Right hindlimb (tissue), 1 donor: ENCODE measurements around the gene TINAGL1.

Experiments used
- DNase-seq: peaks from one replicate; pipeline ENCODE4 v3.0.0-alpha.2; 2018

The TINAGL1 gene

DNA sequence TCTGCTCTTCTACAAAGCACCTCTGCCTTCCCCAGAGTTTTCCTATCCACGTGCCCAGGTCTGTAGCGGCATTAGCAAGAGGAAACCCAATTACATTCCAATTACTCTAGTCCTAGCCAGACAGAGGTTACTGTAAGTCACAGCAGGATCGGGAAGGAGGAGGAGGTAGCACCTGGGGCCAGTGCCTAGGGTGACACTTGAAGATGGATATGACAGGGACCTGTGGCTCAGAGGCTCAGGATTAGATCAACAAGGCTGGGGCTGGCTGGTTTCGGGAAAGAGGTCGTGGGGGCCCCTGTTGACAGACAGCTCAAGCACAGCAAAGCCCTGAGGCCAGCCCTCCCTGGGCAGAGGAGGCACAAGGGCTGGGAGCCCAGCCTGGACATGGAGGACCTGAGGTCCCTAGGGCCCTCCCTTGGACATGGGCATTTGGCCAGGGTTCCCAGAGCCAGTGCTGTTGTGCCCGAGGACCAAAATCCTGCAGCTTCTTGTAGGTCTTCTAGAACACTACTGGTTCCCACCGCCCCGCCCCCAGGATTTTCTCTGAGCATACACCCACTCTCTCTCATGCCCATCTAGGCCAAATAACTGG is 38.2 kb downstream of the TINAGL1 start:
- no peak for DNase-seq

DNA sequence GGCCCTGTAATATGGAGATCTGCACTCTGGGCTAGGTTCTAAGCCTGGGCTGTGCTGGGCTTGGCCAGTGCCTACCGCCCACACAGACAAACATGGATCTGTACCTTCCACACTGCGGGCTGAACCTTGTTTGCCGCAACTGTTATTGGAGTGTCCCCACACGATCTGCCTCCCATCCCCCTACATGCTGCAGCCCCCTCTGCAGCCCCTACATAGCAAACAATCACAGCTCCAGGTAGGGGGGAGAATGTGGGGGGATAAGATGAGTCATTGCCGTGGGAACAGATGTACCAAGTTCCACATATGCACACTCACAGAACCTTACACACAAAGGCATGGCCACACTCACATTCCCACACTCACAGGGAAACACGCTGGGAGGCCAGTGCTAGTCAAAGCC is 39.1 kb downstream of the TINAGL1 start:
- DNase-seq: no peak

DNA sequence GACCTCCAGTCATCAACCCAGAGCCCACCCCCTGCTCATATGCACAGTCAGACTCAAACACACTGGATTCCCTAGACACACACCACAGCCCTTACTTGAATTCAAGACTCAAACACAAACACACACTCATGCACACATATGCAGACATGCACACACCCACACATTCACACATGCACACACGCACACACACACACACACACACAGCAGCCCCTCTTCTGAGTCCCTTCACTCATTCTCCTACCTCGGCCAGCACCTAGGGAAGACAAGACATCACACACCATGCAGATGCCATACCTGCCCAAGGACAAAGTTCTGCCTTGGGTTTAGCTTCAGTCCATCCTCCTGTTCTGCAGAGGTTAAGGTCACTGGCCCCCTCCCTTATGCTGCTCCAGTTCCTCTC is 39.6 kb downstream of the TINAGL1 start:
- no peak for DNase-seq

DNA sequence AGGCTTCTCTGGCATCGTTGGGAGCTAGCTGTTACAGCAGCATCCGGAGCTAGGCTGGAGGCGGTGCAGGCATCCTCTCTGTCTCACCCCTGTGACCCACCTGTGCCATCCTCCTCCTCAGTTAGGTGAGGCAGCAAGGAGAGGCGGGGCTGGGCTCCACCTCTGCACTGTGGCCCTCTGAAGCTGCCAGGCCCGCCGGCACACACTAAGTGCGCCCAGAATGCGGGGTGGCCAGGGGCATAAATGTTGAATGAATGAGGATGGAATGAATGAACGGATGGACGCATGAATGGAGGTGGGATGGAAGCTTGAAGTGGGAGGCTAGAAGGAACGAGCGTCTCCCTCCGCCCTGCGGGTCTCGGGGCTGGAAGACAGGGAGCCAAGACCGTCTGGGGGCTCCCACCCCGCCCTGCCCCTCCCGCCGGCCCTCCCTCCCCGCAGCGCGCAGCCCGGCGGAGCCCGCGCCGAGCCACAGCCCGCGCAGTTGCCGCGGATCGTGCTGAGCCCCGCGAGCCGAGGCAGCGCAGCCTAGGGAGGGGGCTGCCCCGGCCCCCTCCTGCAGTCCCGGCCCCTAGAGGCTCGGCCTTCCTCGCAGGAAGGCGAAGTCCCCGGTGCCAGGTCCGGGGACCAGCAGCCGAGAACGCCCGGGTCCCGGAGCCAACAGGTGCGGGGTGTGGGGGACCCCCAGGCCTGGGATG is 41.1 kb downstream of the TINAGL1 start, which contains the start of gene HCRTR1:
HCRTR1 (plus strand) TSS at position 472 of the 698 bp plus-strand sequence. CDS start 1,504 bp downstream, outside the sequence.
- no peak for DNase-seq

DNA sequence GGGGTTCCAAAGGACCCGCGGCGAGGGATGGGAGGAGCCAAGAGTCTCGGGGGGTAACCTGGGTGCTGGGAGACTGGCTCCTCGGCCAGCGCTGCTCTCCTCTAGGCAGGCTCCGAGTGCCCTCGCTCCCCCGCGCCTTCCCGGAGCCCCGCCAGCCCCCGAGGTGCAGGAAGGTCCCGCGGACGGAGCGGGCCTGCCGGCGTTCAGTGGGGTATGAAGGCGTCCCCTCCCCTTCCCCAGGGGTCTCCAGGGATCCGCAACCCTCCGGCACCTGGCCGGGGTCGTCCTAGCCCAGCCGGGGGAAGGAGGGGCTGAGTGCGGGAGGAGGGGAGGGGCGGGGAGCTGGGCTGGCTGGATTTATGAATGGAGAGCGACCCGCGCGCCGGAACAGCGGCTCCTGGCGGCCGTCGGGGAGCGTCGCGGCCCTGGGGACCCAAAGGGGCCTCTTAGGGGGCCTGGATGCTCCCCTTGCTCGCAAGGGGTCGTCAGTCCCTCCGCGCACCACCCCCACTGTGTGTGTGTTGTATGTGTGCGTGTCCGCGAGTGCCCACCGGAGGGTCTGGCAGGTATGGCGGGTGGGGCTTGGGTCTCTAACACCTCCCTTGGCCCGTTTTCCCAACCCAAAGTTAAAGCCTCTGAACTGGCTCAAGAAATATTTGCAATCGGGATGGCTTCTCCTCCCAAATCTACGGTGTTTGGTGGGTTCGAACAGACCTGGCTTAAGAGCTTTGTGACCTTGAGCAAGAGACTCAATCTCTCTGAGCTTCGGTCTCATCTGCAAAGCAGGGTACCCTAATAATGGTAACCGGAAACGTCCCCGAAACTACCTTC is 41.8 kb downstream of the TINAGL1 start:
- peak; percentile 68 for DNase-seq

DNA sequence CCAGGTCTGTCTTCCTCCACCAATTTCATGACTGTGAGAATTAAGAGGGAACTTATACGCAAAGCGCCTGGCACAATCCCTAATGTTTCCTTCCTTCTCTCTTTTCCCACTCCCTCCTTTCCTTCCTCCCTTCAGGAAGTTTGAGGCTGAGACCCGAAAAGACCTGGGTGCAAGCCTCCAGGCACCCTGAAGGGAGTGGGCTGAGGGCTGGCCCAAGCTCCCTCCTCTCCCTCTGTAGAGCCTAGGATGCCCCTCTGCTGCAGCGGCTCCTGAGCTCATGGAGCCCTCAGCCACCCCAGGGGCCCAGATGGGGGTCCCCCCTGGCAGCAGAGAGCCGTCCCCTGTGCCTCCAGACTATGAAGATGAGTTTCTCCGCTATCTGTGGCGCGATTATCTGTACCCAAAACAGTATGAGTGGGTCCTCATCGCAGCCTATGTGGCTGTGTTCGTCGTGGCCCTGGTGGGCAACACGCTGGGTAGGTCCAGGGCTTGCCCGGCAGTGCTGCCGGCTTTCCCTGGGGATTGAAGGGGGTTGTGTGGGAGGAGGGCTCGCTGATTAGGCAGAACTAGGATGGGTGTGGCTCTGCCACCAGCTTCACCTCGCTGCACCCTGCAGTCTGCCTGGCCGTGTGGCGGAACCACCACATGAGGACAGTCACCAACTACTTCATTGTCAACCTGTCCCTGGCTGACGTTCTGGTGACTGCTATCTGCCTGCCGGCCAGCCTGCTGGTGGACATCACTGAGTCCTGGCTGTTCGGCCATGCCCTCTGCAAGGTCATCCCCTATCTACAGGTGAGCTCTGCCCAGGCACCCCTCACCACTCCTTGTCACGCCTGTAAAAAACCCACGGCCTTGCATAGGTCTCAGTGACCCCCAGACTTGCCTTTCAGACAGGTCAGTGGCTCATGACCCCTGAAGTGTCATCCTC is 42.9 kb downstream of the TINAGL1 start:
- DNase-seq: no peak

DNA sequence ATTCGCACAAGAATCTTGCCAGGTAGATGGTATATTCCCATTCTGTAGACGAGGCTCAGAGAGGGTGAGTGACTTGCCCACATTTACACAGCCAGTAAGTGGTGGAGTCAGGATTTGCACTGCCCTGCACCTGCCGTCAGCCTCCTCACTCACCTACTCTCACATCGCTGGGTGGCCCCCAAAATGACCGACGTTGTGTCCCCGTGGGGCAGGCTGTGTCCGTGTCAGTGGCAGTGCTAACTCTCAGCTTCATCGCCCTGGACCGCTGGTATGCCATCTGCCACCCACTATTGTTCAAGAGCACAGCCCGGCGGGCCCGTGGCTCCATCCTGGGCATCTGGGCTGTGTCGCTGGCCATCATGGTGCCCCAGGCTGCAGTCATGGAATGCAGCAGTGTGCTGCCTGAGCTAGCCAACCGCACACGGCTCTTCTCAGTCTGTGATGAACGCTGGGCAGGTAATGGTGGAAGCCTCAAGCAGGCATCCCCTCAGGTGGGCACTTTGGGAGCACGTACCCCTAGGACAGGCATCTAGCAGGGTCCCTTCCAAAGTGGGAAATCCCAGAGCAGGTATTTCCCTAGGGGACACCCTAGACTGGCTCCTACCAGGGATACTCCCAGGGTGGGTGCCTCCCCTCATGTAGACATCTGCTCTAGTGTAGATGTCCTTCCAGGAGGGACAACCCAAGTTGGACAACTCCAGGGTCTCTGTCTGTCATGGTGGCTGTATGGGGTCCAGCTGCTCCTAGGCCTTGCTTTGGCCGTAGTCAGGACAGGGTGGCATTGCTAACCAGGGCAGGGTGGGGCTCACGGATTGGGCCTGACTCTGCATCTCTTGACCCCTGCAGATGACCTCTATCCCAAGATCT is 44.5 kb downstream of the TINAGL1 start:
- DNase-seq: no peak

DNA sequence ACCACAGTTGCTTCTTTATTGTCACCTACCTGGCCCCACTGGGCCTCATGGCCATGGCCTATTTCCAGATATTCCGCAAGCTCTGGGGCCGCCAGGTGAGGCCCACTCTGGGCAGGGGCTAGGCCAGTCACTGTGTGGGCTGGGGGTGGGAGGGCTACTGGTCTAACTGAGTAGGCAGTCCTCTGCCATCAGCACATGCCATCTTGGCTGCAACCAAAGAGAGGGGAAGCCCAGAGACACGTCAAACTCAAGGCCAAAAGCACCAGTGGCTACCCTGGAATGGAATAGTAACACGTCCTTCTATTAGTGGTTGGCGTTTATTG is 45.1 kb downstream of the TINAGL1 start:
- DNase-seq: no peak

DNA sequence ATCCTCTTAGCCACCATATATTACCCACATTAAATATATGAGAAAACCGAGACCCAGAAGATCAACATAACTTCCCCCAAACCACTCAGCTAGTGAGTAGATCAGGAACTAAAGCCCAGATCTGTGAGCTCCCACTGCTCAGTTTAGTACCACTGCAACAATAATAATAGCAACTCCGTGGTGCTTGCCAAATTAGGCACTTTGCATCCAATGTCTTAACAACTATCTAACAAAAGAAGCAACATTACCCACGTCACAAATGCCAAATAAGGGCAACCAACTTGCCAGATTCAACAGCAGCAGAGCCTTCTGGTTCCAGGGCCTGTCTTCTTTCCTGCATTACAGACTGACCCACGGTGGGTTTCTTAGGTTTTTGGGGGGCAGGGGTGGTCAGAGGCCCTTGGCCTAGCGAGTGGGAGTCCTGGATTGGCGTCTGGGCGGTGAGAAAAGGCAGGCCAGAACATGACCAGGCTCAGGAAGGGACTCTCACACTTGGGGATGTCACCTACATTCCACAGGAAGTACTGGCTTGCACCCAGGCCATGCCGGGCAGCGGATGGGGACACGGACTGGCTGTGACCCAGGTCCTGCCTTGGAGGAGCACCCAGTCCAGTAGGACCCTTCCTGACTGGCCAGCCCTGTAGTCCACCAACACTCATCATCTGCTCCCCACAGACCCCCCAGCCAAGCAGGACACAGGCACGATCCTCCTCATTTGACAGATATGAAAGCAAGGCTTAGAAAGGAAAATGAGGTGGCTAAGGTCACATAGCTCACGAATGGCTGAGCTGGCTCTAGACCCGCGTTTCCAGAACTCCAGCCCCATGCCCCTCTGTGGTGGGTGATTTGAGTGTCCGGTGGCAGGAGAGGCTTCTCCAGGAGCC is 45.8 kb downstream of the TINAGL1 start:
- no peak for DNase-seq

DNA sequence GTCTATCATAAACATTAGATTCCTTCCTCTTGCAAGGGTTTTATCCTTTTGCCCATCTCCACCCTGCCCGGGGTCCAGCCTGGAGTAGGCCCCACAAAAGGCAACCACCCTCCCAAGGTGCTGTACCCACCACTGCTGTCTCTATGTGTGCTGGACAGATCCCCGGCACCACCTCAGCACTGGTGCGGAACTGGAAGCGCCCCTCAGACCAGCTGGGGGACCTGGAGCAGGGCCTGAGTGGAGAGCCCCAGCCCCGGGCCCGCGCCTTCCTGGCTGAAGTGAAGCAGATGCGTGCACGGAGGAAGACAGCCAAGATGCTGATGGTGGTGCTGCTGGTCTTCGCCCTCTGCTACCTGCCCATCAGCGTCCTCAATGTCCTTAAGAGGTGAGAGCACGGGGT is 47.0 kb downstream of the TINAGL1 start:
- no peak for DNase-seq

DNA sequence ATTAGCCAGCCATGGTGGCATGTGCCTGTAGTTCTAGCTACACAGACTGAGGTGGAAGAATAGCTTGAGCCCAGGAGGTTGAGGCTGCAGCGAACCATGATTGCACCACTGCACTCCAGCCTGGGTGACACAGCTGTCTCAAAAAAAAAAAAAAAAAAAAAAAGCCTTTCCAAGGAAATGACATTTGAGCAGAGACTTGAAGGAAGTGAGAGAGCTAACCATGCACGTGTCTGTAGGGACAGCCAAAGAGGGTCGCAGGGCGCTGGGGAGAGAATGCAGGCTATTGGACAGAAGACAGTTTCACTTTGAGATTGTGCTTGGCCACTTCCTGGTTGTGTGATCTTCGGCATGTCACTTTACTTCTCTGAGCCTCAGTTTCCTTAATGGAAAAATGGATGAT is 48.0 kb downstream of the TINAGL1 start:
- DNase-seq: no peak

DNA sequence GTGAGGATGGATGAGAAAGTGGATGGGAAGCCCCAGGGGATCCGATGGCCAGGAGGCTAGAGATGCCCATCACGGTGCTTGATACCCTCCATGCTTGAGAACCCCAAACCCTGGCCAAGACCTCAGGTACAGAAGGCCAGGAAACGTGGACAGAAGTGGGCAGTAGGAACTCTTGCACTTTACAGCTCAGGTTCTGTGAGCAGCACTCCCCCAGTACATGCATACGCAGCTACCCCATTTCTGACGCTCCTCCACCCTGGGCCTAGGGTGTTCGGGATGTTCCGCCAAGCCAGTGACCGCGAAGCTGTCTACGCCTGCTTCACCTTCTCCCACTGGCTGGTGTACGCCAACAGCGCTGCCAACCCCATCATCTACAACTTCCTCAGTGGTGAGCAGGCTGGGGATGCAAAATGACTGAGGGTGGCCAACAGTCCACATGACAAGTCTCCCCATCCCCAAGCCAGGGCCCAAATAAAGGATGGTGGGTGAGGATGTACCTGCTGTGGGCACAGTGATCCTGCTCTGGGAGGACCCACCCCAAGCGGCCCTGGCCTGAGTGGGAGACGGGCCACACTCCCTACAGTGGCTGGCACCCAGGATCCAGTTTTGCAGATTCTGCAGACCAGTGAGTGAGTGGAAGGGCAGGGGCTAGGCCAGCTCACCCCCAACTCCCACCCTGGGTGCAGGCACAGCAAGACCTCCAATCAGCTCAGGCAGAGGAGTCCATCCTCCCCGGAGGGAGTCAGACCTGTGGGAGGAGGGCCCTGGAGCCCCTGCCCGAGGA is 48.6 kb downstream of the TINAGL1 start:
- no peak for DNase-seq

DNA sequence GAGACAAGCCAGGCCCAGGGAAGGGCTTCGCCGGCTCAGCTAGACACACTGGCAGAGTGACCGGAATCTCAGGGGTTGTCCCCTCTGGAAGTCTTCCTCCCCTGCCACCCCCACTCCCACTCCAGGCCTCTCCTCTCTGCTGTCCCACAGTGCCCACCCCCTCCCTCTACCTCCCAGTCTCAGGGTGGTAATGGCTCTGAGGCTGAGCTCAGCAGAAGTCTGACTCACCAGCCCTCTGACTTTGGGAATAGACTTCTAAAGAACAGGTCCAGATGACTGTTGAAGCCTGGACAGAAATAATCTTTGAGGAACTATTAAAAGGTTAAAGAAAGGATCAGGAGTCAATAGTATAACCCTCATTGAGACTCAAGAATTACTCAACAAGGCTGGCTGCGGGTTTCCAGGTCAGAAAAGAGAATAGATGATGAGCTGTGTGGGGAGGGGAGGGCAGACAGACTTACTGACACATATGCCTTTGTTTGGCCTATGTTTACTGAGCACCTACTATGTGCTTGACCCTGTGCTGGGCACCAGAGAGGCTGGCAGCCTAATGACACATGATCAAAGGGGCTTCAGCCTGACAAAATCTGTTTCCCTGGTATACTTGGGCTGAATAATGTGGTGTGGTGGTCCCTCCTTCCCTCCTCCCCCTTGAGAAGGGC is 49.4 kb downstream of the TINAGL1 start:
- no peak for DNase-seq

DNA sequence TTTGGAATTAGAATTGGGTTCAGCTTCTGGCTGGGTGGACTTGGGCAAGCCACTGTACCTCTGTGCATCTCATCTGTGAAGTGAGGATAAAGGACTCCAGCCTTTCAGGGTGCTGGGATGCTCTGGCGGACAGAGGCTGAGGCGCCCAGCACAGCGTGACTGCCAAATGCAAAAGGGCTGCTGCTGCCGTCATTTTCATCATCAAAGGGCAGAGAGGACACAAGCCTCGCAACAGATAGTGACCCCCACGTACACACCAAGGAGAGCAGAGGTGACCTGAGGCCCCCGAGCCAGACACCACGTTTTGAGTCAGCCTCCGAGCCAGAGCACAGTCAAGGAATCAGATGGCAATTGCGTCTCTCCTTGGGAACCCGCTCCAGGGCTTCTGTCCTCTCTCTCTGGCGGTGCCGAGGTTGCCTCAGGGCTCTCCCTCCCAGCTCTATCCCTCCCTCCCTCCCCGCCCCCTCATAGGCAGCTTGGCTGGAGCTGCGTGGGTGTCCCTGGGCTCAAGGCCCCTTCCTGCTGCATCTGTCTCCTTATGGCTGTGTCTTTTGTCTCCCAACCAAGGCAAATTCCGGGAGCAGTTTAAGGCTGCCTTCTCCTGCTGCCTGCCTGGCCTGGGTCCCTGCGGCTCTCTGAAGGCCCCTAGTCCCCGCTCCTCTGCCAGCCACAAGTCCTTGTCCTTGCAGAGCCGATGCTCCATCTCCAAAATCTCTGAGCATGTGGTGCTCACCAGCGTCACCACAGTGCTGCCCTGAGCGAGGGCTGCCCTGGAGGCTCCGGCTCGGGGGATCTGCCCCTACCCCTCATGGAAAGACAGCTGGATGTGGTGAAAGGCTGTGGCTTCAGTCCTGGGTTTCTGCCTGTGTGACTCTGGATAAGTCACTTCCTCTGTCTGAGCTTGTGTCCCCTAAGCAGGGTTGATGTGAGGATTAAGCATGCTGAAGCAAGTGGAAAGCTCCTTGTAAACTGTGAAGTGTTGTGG is 50.2 kb downstream of the TINAGL1 start:
- no peak for DNase-seq

DNA sequence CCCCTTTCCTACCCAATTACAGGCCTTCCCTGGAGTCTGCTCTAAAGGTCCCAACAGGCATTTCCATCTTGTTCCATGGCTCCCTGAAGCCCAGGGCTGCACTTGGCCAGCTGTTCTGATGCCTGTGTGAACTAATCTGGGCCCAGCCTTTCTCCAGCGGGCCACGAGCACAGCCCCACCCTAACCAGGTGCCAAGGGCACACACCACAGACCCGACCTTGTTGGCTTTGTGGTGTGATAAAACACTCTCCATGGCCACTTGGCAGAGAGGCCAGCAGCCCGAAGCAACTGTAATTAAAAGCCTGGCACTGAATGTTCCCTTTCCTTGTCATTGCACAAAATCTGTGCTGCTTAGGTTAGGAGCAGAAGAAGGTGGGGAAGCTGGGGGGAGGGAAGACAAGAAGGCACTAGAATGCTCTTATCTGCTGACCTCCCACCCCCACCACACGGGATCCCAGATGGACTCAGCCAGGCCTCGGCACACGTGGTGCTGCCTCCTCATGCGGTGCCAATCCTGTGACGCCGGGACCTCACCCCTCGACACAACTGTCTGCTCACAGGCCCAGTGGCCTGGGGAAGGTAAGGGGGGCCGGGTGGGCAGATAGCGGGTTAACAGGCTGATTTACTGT is 51.1 kb downstream of the TINAGL1 start:
- no peak for DNase-seq

DNA sequence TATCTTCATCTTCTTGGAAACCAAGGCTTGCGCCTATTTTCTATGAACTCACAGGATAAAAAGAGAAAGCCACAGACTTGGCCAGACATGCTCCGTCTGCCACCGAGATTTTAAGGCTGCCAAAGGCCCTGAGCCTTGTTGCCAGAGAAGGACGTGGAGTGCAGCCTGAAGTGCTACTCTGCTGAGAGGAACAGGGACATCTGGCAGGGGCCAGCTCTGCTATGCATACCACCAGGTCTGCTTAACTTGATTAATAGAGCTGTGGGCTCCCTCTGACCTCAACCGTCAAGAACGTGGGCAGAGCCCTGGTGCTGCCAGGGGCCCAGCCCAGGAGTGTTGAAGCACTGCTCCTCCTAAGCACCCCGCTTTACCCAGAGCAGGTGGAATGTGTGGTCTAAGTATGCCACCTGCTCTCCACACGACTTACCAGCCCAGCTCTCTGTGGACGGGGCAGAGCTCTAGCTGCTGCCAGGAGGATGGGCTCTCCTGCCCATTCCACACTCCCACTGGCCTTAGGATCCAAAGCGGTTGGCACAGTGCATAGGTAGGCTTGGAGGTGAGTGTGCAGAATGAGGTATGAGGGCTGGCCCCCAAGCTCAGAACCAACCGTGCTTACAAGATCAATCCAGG is 51.7 kb downstream of the TINAGL1 start:
- no peak for DNase-seq

DNA sequence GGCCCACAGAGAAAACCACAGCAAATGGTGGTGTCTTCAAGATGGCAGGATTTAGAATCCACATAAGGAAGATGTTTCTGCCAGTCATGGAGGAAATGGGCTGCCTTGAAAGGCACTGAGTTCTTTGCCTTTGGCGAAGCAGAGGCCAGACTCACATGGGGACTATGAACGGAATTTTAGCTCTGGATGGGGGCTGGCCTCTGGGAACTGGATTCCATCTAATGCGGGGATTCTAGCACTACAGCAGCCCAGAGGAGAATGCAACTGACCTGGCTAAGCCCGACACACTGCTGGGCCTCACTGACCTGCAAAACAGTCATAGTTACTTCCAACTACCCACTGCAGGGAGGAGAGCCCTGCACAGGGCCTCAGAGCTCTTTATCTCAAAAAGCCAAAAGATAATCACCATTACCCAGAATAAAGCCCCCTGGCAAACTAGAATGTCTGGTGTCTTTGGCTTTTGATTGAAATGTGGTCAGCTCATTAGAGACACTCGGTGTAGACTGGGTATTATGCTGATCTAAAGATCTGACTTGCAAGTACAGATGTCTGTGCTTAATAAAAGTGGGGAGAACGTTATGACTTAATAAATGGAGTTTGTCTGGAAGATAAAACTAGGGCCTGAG is 52.7 kb downstream of the TINAGL1 start:
- no peak for DNase-seq
